Endothelial cell of umbilical vein (primary cell): Measurements from ENCODE around the gene ATF5. TPM values are rescaled to one million over a fixed set of nuclear protein-coding genes. Genes with fewer than 3 reads are reported as not detected.

Experiments
- BruUV-seq: library from RNA; stranded (reverse); fragments of 400-500 nt; replicated peaks from 2 replicates; lab custom pipeline; 2021; lab: Mats Ljungman, UMichigan
- CTCF ChIA-PET: fragments of 300-600, 350-600 bp; sonication (Branson Sonifier 250); formaldehyde crosslinking; loops from one replicate; lab custom pipeline; 2021; ENCODE audit warnings: antibody characterized with exemption, inconsistent platforms; lab: Charles Lee
- POLR2A ChIA-PET: fragments of 300-600, 350-600 bp; sonication (Branson Sonifier 250); formaldehyde crosslinking; loops from one replicate; lab custom pipeline; 2021; ENCODE audit warnings: antibody characterized with exemption, inconsistent platforms; lab: Charles Lee
- DNase-seq: peaks from one replicate; pipeline ENCODE4 v3.0.0-alpha.2; 2011; ENCODE audit warnings: low read depth, low spot score
- FAIRE-seq: peaks from 2 replicates; lab custom pipeline; 2011; peaks lifted over from hg19 to GRCh38; lab: Jason Lieb, UNC
- H2AFZ ChIP-seq: 2 replicates; pipeline ENCODE4 v1.6.0; 2012; ENCODE audit warnings: low read depth, low read length, control low read depth, inconsistent platforms
- H3K27ac ChIP-seq: 2 replicates; pipeline ENCODE4 v1.5.1; 2011; ENCODE audit warnings: low read depth, mild to moderate bottlenecking, control low read depth, low read length, moderate library complexity; ENCODE audit not compliant: insufficient read depth
- H3K27me3 ChIP-seq, 2 experiments: 2 replicates each; pipeline versions ENCODE4 v1.6.0 to v1.6.1; 2011; ENCODE audit warnings: low read length in 2 of 2, mixed read lengths in 1 of 2; ENCODE audit not compliant: control insufficient read depth in 2 of 2, insufficient read depth in 2 of 2
- H3K36me3 ChIP-seq, 2 experiments: 2 replicates in 1 of 2; 3 replicates in 1 of 2; pipeline ENCODE4 v1.5.1; 2011; ENCODE audit warnings: low read length in 2 of 2, mild to moderate bottlenecking in 1 of 2, moderate library complexity in 1 of 2; ENCODE audit not compliant: control insufficient read depth in 2 of 2, insufficient read depth in 2 of 2; ENCODE audit errors: extremely low read depth in 1 of 2
- H3K4me1 ChIP-seq: 3 replicates; pipeline ENCODE4 v1.5.1; 2011; ENCODE audit warnings: mild to moderate bottlenecking, low read length; ENCODE audit not compliant: control insufficient read depth, insufficient read depth; ENCODE audit errors: extremely low read depth
- H3K4me2 ChIP-seq: 2 replicates; pipeline ENCODE4 v1.6.1; 2011; ENCODE audit warnings: low read length, control low read depth, mixed read lengths; ENCODE audit not compliant: insufficient read depth
- H3K4me3 ChIP-seq, 3 experiments: fragments of 200-600 bp in 1 of 3; sonication (generic), shearing (Covaris generic) in 1 of 3; replicated peaks in 1 of 3; 2 replicates each; pipeline ENCODE4 v1.5.1; 2011 to 2016; ENCODE audit warnings: control low read depth in 3 of 3, low read length in 3 of 3, mild to moderate bottlenecking in 2 of 3, inconsistent platforms in 1 of 3, low read depth in 1 of 3, moderate library complexity in 1 of 3; ENCODE audit not compliant: insufficient read depth in 1 of 3
- H3K79me2 ChIP-seq: 2 replicates; pipeline ENCODE4 v1.6.0; 2012; ENCODE audit warnings: low read length, inconsistent platforms; ENCODE audit not compliant: control insufficient read depth, insufficient read depth
- H3K9ac ChIP-seq: replicated peaks from 2 replicates; pipeline ENCODE3; 2011; ENCODE audit warnings: low read length, control low read depth; ENCODE audit not compliant: insufficient read depth; ENCODE audit errors: extremely low read depth
- H3K9me1 ChIP-seq: replicated peaks from 3 replicates; pipeline ENCODE4 v1.6.0; 2011; ENCODE audit warnings: mild to moderate bottlenecking, low read length; ENCODE audit not compliant: control insufficient read depth, insufficient read depth; ENCODE audit errors: extremely low read depth
- H3K9me3 ChIP-seq: replicated peaks from 2 replicates; pipeline ENCODE4 v1.5.1; 2012; ENCODE audit warnings: low read length, inconsistent platforms; ENCODE audit not compliant: control insufficient read depth, insufficient read depth
- H4K20me1 ChIP-seq: replicated peaks from 2 replicates; pipeline ENCODE3; 2011; ENCODE audit warnings: mild to moderate bottlenecking, low read length; ENCODE audit not compliant: control insufficient read depth, insufficient read depth; ENCODE audit errors: extremely low read depth
- EZH2 ChIP-seq: IDR thresholded peaks from 2 replicates; pipeline ENCODE4 v1.6.1; 2012; ENCODE audit warnings: borderline replicate concordance, low read depth, mild to moderate bottlenecking, moderate library complexity, low read length, inconsistent platforms; ENCODE audit not compliant: severe bottlenecking
- FOS ChIP-seq: IDR thresholded peaks from 2 replicates; pipeline ENCODE4 v1.6.1; 2011; ENCODE audit warnings: mild to moderate bottlenecking, low read length, moderate library complexity, borderline replicate concordance; ENCODE audit not compliant: insufficient read depth
- GATA2 ChIP-seq: IDR thresholded peaks from 2 replicates; pipeline ENCODE4 v1.7.0; 2011; ENCODE audit warnings: low read depth, mild to moderate bottlenecking, moderate library complexity, mixed read lengths, low read length; ENCODE audit not compliant: insufficient read length, insufficient read depth
- JUN ChIP-seq: IDR thresholded peaks from 2 replicates; pipeline ENCODE4 v1.6.1; 2011; ENCODE audit warnings: borderline replicate concordance, low read depth; ENCODE audit not compliant: insufficient read length, insufficient read depth
- MYC ChIP-seq: IDR thresholded peaks from one replicate; pipeline ENCODE4 v1.6.1; 2011; ENCODE audit warnings: mild to moderate bottlenecking, low read depth, low read length
- POLR2A ChIP-seq: IDR thresholded peaks from 2 replicates; pipeline ENCODE4 v1.6.1; 2012; ENCODE audit warnings: low read depth, mild to moderate bottlenecking, control low read depth, low read length
- POLR2AphosphoS5 ChIP-seq: IDR thresholded peaks from 2 replicates; pipeline ENCODE4 v1.6.1; 2012; ENCODE audit warnings: low read depth, mild to moderate bottlenecking, control low read depth, low read length, moderate library complexity; ENCODE audit not compliant: insufficient read depth
- dilution Hi-C: fragments of 300-500 bp; cut with MboI; formaldehyde crosslinking; loops from one replicate; pipeline ENCODE4 v1.15.0; 2019; ENCODE audit warnings: low sequenced_read_pairs; ENCODE audit not compliant: extremely low pct_ligation_motif_present
- intact Hi-C: fragments of 100-400 bp; cut with micrococcal nuclease; formaldehyde crosslinking; loops from one replicate; pipeline ENCODE4 v1.10.0; 2022
- polyA plus RNA-seq, 4 experiments: library from polyadenylated mRNA; depleted of rRNA in 3 of 4; stranded (reverse) in 3 of 4; unstranded in 1 of 4; fragments of >200 nt; gene quantifications; 2 replicates each; pipeline versions ENCODE4 v1.2.1 to v1.2.3, GENCODE V29; 2011 to 2012; ENCODE audit warnings: missing spikeins in 1 of 4
- total RNA-seq: library from RNA; stranded (reverse); gene quantifications from 2 replicates; pipeline ENCODE4 v1.2.3, GENCODE V29; 2021
- TF ChIP-seq, protein P1 (sequence below), 2 donors: IDR thresholded peaks; 1 replicate in 1 of 2; 2 replicates in 1 of 2; pipeline ENCODE4 v1.5.1; 2011; ENCODE audit warnings: low read length in 2 of 2, mild to moderate bottlenecking in 2 of 2, moderate library complexity in 2 of 2, control low read depth in 1 of 2, inconsistent platforms in 1 of 2, low read depth in 1 of 2; ENCODE audit not compliant: insufficient read depth in 1 of 2; ENCODE audit errors: extremely low read depth in 1 of 2
- TF ChIP-seq, protein P2 (sequence below): IDR thresholded peaks from 2 replicates; pipeline ENCODE4 v1.6.1; 2011; ENCODE audit not compliant: insufficient read depth, insufficient read length

ATF5 gene
- total and polyA plus RNA-seq, 2 donors (not counting 3 experiments of a cell fraction or from before 2014, with no cell fraction given), result 23.2 to 46.0 TPM

DNA sequence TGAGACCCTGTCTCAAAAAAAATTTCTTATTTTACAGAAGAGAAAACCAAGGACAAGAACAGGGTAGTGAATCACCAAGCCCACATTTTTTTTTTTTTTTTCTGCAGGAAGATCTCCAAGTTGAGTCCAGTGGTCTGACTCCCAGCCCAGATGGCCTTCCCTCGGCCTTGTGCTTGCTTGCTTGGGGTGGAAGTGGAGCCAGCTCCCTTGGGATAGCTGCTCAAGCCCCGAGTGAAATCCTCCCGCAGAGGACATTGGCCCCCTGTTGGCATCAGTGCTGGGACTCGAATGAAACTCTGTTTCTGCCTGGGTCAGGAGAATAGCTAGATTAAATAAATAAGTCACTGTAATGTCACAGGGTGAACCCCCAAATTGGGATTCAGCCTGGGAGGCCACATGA, 9.7 kb downstream of the ATF5 start:
- Histone ChIP-seq H3K9ac (no peak overlapping the region), H3K27ac (no peak overlapping the region), H4K20me1 (no peaks in the 10 kb centered on the region), H3K9me3 (no peaks in the 10 kb centered on the region), H3K4me3 (no peak overlapping the region), H3K36me3 (no peaks in the 10 kb centered on the region), H3K27me3 (no peaks in the 10 kb centered on the region), H2AFZ (no peak overlapping the region), H3K4me2 (no peak overlapping the region), H3K9me1 (no peaks in the 10 kb centered on the region), H3K4me1 (peaks cover 3% of the 10 kb centered on the region), H3K79me2 (no peaks in the 10 kb centered on the region)
- intact Hi-C loops, result no loop called here
- CTCF ChIA-PET, result interaction anchor here (0.9 to 1.9 kb wide), 5 partner anchors 16 to 197 kb away, joined by 3 to 7 read pairs (median 6); no protein-coding TSS in a partner anchor
- POLR2A ChIA-PET, result no interaction called here
- dilution Hi-C loops, result no loop called here
- no TSS peak for BruUV-seq
- TF ChIP-seq POLR2AphosphoS5, result no peak
- TF ChIP-seq, protein P1, sequence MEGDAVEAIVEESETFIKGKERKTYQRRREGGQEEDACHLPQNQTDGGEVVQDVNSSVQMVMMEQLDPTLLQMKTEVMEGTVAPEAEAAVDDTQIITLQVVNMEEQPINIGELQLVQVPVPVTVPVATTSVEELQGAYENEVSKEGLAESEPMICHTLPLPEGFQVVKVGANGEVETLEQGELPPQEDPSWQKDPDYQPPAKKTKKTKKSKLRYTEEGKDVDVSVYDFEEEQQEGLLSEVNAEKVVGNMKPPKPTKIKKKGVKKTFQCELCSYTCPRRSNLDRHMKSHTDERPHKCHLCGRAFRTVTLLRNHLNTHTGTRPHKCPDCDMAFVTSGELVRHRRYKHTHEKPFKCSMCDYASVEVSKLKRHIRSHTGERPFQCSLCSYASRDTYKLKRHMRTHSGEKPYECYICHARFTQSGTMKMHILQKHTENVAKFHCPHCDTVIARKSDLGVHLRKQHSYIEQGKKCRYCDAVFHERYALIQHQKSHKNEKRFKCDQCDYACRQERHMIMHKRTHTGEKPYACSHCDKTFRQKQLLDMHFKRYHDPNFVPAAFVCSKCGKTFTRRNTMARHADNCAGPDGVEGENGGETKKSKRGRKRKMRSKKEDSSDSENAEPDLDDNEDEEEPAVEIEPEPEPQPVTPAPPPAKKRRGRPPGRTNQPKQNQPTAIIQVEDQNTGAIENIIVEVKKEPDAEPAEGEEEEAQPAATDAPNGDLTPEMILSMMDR (IDR thresholded peaks at IDR 0.05; ENCODE audit: extremely low read depth in 1 of 2, insufficient read depth in 1 of 2, low read depth in 1 of 2, low read length in 2 of 2), result no peak
- TF ChIP-seq, protein P2, sequence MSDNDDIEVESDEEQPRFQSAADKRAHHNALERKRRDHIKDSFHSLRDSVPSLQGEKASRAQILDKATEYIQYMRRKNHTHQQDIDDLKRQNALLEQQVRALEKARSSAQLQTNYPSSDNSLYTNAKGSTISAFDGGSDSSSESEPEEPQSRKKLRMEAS, result no peak
- no peak for TF ChIP-seq MYC
- no peak for TF ChIP-seq EZH2
- TF ChIP-seq JUN, result no peak
- TF ChIP-seq POLR2A, result no peak
- TF ChIP-seq GATA2, result no peak
- TF ChIP-seq FOS, result no peak
- FAIRE-seq, result no peak
- DNase-seq, result no peak
